ENCODE measurements around the gene ASB15. TPM values are rescaled to one million over a fixed set of nuclear protein-coding genes. Genes with fewer than 3 reads are reported as not detected.

ASB15 gene
- polyA plus RNA-seq, 3 donors from 2014 or later: not detected

Other genes starting within 250 kb of the ASB15 start
- gene IQUB, start 67.2 kb upstream of the ASB15 start, polyA plus RNA-seq: not detected
- 10 to 100 TPM; 80.9 to 99.4 (median 89.2) TPM for gene NDUFA5, start 44.0 kb upstream of the ASB15 start, polyA plus RNA-seq
- not detected for gene LMOD2, start 54.0 kb downstream of the ASB15 start, polyA plus RNA-seq
- 1 to 10 TPM; 1.1 to 2.4 (median 1.7) TPM for gene WASL, start 147.2 kb downstream of the ASB15 start, polyA plus RNA-seq
- not detected for gene HYAL4, start 243.3 kb downstream of the ASB15 start, polyA plus RNA-seq